Stimulated activated CD4-positive, alpha-beta T cell treated with anti-CD3 and anti-CD28 coated beads, Interleukin-15, amount 100 ng/mL, for 1 hour (primary cell): ENCODE measurements around the gene H1-8.
"Not testable (repeated sequence)": the region's sequence is repeated elsewhere in the genome, so short reads cannot be mapped to it uniquely, and the experiment has no call there.

ENCODE experiments used
- DNase-seq, 2 donors: peaks; one replicate each; pipeline ENCODE4 v3.0.0-alpha.2; 2020; ENCODE audit warnings: low read depth in 1 of 2, low spot score in 1 of 2

Gene H1-8

DNA sequence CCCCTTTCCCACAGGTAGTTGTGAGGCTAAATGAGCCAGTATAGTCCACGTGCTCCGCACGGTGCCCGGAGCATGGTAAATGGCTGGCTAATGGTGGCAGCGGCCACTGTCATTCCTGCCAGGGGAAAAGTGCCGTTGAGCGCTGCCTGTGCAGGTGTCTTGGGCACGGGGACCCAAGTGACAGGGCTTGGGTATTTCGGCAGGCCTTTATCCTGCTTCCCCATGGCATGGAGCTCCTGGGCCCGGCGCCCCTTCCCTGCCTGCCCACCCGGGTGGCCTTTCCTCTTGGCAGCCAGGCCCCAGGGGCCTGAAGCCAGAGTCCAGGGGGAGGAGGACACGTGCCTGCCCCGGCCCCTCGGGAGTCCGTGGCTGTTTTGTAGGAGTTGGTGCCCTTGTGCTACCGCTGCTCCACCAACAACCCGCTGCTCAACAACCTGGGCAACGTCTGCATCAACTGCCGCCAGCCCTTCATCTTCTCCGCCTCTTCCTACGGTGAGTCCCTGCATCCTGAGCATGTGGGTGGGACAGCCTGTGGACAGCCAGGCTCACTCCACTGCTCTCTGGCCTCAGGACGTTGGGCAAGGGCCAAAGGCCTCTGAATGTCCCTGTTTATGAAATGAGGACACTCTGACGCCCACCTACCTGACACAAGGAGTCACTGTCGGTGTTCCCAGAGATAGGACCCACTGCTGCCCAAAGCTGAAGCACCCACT is 27.7 kb upstream of the H1-8 start:
- not testable (repeated sequence) for DNase-seq

DNA sequence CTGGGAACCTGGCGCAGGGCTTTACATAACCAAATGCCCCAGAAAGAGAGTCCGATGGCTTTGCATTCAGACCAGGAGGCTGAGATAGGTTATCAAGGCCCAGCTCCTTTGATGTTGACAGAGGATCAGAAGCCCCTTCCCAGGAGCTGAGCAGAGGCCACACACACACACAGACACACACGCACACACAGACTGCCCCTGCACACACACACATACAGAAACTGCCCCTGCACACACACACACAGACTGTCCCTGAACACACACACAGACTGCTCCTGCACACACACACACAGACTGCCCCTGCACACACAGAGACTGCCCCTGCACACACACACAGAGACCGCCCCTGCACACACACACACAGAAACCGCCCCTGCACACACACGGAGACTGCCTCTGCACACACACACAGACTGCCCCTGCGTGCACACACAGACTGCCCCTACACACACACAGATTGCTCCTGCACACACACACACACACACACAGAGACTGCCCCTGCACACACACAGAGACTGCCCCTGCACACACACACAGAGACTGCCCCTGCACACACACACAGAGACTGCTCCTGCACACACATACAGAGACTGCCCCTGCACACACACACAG is 27.0 kb upstream of the H1-8 start:
- DNase-seq: not testable (repeated sequence)

GRCh38 chr3:129517516-129517915 is 25.5 kb upstream of the H1-8 start:
- DNase-seq: no peak

DNA sequence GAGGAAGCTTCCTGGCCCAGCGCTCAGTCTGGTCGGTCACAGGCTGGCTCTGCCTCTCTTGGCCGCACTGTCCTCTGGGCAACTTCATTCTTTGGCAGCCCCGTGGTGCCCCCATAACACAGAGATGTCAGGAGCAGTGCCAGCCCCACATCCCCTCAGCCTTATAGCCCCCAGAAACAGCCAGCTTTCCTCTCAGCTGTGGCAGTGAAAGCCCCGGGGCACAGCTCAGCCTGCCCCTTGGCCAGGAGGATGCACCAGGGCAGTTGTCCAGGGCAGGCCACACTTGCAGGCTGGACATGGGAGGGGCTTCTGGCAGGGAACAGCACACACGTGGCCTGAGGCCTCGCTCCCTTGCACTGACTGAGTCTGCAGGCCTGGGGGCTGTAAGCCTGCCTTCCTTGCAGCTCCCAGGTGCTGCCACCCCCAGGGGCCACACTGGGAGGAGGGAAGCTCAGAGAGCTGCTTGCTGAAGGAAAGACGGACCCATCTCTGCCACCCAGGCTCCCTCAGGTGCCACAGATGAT is 24.9 kb upstream of the H1-8 start:
- no peak for DNase-seq

- DNase-seq: no peak
These were observed 24.4 kb upstream of the H1-8 start for GRCh38 chr3:129518581-129518980.

GRCh38 chr3:129519449-129519848 is 23.5 kb upstream of the H1-8 start:
- no peak for DNase-seq

DNA sequence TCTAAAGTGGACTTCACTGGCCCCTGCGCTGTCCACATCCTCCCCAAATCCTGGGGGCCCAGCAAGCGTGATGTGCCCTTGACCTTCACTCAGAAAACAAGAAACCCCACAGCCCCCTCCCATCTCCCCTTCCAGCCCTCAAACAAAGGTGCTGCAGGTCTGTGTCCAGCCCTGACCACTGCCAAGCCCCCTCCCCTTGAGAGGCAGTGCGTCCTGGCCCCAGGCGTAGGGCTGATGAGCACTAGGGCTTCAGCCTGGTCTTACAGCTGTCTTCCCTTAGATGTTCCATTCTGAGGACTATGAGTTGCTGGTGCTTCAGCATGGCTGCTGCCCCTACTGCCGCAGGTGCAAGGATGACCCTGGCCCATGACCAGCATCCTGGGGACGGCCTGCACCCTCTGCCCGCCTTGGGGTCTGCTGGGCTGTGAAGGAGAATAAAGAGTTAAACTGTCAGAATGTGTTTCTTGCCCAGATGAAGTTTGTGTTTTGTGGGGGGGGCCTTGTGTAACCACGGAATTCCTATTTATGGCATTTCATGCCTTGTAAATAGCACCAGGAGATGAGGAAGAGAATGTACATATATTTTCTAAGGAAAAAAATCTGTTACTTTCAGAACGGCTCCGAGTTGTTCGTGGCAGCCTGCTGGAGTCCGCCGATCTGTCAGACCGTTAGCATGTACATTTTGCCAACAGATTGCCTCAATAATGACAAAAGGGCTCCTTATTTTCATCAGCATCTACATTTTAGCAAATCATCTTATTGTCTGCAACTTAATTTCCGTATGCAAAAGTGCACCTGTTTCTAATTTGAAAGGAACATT is 22.9 kb upstream of the H1-8 start:
- no peak for DNase-seq

- no peak for DNase-seq
These were observed 22.0 kb upstream of the H1-8 start for GRCh38 chr3:129520960-129521359.

DNA sequence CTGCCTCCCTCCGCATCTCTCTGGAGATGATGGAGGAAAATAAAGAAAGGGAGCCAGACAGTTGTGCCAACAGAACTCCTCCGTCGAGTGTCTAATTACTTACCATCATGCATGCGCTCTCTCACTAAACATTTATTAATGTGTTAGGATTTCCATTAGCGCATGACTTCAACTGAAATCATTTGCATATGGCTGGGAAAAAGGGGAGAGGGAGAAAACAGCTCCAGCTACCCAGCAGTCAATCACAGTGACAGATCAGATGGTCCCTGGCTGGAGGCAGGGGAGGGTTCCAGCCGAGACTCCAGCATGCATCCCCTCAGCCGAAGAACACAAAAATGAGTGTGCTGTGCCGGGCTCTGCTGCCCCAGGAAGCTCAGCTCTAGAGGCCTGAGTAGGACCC is 21.4 kb upstream of the H1-8 start:
- no peak for DNase-seq

GRCh38 chr3:129522953-129523352 is 20.0 kb upstream of the H1-8 start:
- DNase-seq: no peak

GRCh38 chr3:129524081-129524480 is 18.9 kb upstream of the H1-8 start:
- DNase-seq: no peak

DNA sequence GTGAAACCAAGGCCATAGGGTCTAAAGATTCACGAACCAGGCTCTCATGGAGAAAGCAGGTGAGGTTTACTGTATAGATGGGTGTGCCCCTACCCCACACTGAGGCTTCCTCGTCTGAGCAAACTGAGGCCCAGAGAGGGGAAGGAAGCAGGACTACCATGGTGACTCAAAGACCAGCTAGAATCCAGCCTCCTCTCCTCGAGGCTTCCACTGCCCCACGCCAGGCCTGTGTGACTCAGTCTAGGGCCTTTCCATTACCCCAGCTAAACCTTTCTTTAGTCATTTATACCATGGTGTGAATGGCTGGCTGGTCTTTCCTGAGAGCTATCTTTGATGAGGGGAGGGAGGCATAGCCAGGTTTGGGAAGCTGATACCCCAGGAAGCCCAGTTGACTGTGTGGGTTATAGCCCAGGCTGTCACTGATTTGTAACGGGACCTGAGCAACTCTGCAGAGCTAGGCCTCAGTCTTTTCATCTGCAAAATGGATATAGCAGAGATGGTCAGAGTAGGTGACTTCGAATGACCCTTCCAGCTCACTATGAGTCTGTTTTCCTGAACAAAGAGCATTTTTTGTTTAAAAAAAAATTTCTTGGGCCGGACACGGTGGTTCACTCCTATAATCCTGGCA is 17.5 kb upstream of the H1-8 start:
- no peak for DNase-seq

- no peak for DNase-seq
These were observed 16.7 kb upstream of the H1-8 start for GRCh38 chr3:129526121-129526900.

- no peak for DNase-seq
These were observed 15.7 kb upstream of the H1-8 start for GRCh38 chr3:129527262-129527661.

GRCh38 chr3:129528589-129529100 is 14.3 kb upstream of the H1-8 start, which contains the start of gene RHO:
TSS of gene RHO (plus strand) at chr3:129528639. CDS start at chr3:129528734, 95 bp downstream.
- no peak for DNase-seq

DNA sequence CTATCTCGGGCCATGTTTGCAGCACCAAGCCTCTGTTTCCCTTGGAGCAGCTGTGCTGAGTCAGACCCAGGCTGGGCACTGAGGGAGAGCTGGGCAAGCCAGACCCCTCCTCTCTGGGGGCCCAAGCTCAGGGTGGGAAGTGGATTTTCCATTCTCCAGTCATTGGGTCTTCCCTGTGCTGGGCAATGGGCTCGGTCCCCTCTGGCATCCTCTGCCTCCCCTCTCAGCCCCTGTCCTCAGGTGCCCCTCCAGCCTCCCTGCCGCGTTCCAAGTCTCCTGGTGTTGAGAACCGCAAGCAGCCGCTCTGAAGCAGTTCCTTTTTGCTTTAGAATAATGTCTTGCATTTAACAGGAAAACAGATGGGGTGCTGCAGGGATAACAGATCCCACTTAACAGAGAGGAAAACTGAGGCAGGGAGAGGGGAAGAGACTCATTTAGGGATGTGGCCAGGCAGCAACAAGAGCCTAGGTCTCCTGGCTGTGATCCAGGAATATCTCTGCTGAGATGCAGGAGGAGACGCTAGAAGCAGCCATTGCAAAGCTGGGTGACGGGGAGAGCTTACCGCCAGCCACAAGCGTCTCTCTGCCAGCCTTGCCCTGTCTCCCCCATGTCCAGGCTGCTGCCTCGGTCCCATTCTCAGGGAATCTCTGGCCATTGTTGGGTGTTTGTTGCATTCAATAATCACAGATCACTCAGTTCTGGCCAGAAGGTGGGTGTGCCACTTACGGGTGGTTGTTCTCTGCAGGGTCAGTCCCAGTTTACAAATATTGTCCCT is 13.4 kb upstream of the H1-8 start:
- DNase-seq: no peak

GRCh38 chr3:129530251-129530791 is 12.7 kb upstream of the H1-8 start:
- DNase-seq: no peak

- no peak for DNase-seq
These were observed 12.2 kb upstream of the H1-8 start for GRCh38 chr3:129530821-129531220.

DNA sequence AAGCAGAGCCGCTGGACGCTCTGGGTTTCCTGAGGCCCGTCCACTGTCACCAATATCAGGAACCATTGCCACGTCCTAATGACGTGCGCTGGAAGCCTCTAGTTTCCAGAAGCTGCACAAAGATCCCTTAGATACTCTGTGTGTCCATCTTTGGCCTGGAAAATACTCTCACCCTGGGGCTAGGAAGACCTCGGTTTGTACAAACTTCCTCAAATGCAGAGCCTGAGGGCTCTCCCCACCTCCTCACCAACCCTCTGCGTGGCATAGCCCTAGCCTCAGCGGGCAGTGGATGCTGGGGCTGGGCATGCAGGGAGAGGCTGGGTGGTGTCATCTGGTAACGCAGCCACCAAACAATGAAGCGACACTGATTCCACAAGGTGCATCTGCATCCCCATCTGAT is 11.3 kb upstream of the H1-8 start:
- DNase-seq: no peak
